Testis (tissue), 3 donors: Measurements from ENCODE around the gene SQSTM1. TPM values are rescaled to one million over a fixed set of nuclear protein-coding genes. Genes with fewer than 3 reads are reported as not detected.

ENCODE experiments used
- DNase-seq: peaks from one replicate; pipeline ENCODE4 v3.0.0-alpha.2; 2019
- H3K27ac ChIP-seq, 2 donors: fragments of 200-600 bp; sonication (generic); one replicate each; pipeline ENCODE4 v1.5.1; 2019
- H3K27me3 ChIP-seq: fragments of 200-600 bp; sonication (generic); one replicate; pipeline ENCODE4 v1.5.1; 2019
- H3K36me3 ChIP-seq: fragments of 200-600 bp; sonication (generic); one replicate; pipeline ENCODE4 v1.5.1; 2017; ENCODE audit warnings: low read depth; ENCODE audit errors: missing control alignments
- H3K4me1 ChIP-seq: fragments of 200-600 bp; sonication (generic); one replicate; pipeline ENCODE4 v1.5.1; 2019
- H3K4me3 ChIP-seq, 2 donors: fragments of 200-600 bp; sonication (generic); one replicate each; pipeline ENCODE4 v1.5.1; 2017 to 2019
- H3K9me3 ChIP-seq: fragments of 200-600 bp; sonication (generic); one replicate; pipeline ENCODE4 v1.5.1; 2017
- CTCF ChIP-seq, 3 experiments: fragments of 450-650 bp in 2 of 3; fragments of 200-600 bp in 1 of 3; sonication (generic) in 1 of 3; IDR thresholded peaks; one replicate each; pipeline ENCODE4 v1.5.1; 2016 to 2019; ENCODE audit warnings: antibody characterized with exemption in 3 of 3, mild to moderate bottlenecking in 2 of 3, moderate library complexity in 1 of 3
- POLR2A ChIP-seq: fragments of 450-650 bp; IDR thresholded peaks from one replicate; pipeline ENCODE4 v1.6.1; 2017; ENCODE audit warnings: antibody characterized with exemption, mild to moderate bottlenecking, moderate library complexity
- WGBS, 2 donors: methylation state at CpG; one replicate each; pipeline ENCODE4 v1.1.5; 2018; 5-methylcytosine and 5-hydroxymethylcytosine counted together
- intact Hi-C: fragments of 100-400 bp; cut with DNase I; formaldehyde crosslinking; loops from one replicate; pipeline ENCODE4 v1.15.1; 2023; ENCODE audit warnings: low total_unique reads
- polyA plus RNA-seq: library from polyadenylated mRNA; stranded (reverse); fragments of 350-450 nt; fragmentation: Illumina TruSeq; extraction: RNeasy Lipid Tissue Mini Kit (QIAGEN cat#74804); gene quantifications from one replicate; pipeline ENCODE4 v1.2.3, GENCODE V29; 2014; ENCODE audit warnings: low read depth, low replicate concordance; ENCODE audit not compliant: insufficient read depth
- total RNA-seq, 2 donors: library from RNA; depleted of rRNA; stranded (reverse); fragments of >200 nt; gene quantifications; one replicate each; pipeline ENCODE4 v1.2.3, GENCODE V29; 2016

The SQSTM1 gene
- total and polyA plus RNA-seq, 3 donors from 2014 or later, result 165 to 255 (median 192) TPM

- Histone ChIP-seq H3K27me3 (no peaks in the 10 kb centered on the region), H3K36me3 (no peaks in the 10 kb centered on the region), H3K4me1 (no peaks in the 10 kb centered on the region), H3K9me3 (no peaks in the 10 kb centered on the region), H3K27ac (no peak overlapping the region), H3K4me3 (no peak overlapping the region)
- intact Hi-C loops, result no loop called here
- DNase-seq, result no peak
- no peak for TF ChIP-seq POLR2A
- 92 to 98% methylated on average over 5 to 12 of the region's 12 CpGs for WGBS, 2 donors
Measured at GRCh38 chr5:179774442-179774841, 46.3 kb upstream of the SQSTM1 start.

- Histone ChIP-seq H3K4me1 (no peaks in the 10 kb centered on the region), H3K27me3 (no peaks in the 10 kb centered on the region), H3K4me3 (no peak overlapping the region), H3K27ac (no peak overlapping the region), H3K36me3 (no peaks in the 10 kb centered on the region), H3K9me3 (no peaks in the 10 kb centered on the region)
- WGBS, 2 donors, result 85 to 86% methylated on average over 11 of the region's 11 CpGs
- TF ChIP-seq POLR2A (no peak), CTCF (IDR thresholded peaks at IDR 0.05) (no peak)
- intact Hi-C loops, result no loop called here
- DNase-seq, result no peak
Measured at GRCh38 chr5:179776411-179776938, 44.2 kb upstream of the SQSTM1 start.

DNA sequence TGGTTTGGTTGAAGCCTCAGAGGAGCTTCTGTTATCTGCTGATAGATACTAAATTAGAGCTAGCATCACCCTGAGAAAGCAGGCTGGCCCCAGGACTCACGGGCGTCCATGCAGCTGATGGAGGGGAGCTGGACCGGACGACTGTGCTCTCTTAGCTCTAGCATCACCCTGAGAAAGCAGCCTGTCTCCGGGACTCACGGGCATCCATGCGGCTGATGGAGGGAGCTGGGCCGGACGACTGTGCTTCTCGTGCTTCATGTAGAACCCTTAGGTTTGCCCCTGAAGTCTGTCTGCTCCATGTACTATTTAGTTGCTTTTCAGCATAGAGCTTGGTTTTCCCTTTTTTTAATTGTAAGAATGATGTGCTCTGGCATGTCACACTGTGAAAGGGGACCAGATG, 43.2 kb upstream of the SQSTM1 start:
- H3K4me1 ChIP-seq, result no peaks in the 10 kb centered on the region
- no peak for DNase-seq
- TF ChIP-seq CTCF (IDR thresholded peaks at IDR 0.05) (no peak), POLR2A (no peak)
- intact Hi-C loops, result no loop called here
- 77 to 82% methylated on average over 9 to 10 of the region's 10 CpGs for WGBS, 2 donors
- H3K36me3 ChIP-seq, result no peaks in the 10 kb centered on the region
- H3K27ac ChIP-seq, result no peak overlapping the region
- H3K4me3 ChIP-seq, result no peak overlapping the region
- H3K9me3 ChIP-seq, result no peaks in the 10 kb centered on the region
- H3K27me3 ChIP-seq, result no peaks in the 10 kb centered on the region

DNA sequence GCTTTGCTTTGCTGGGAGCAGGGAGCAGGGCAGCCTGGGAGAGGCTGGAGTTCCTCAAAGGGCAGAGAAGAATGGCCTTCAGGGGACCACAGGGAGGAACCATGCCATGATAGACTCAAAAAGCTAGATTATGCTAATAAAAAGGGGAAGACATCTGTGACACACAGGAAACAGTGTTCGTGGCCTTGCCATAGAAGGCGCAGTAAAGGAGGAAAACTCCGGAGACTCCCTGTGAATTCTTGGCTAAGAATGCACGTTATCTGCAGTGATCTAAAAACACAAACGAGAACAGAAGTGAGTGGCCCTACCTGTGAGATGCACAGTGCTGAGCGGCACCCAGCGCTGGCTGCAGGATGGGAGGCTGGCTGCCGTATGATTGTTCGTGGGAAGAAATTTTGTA, 42.8 kb upstream of the SQSTM1 start:
- H3K4me3 ChIP-seq, result no peak overlapping the region
- no peaks in the 10 kb centered on the region for H3K9me3 ChIP-seq
- H3K36me3 ChIP-seq, result no peaks in the 10 kb centered on the region
- DNase-seq, result no peak
- WGBS, 2 donors, result 62 to 79% methylated on average over 9 of the region's 9 CpGs
- intact Hi-C loops, result no loop called here
- H3K27ac ChIP-seq, result no peak overlapping the region
- H3K27me3 ChIP-seq, result no peaks in the 10 kb centered on the region
- TF ChIP-seq POLR2A (no peak), CTCF (IDR thresholded peaks at IDR 0.05) (no peak)
- no peaks in the 10 kb centered on the region for H3K4me1 ChIP-seq

DNA sequence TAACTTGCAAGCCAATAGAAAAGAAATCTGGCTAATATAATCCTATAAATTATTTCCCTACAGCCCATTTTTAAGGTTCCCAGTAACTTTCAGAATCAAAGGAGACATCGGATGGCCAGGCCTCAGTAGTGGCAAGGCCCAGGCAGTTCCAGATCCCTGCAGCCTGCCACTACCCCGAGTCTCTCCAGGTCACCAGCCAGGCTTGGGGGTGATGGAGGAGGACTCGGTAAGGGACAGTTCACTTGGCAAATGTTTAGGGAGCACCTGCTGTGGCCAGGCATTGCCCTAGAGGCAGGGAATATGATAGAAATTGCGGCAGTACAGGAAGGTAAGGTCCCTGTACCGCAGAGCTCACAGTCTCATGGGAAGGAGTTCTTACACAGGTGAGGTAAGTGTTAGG, 42.1 kb upstream of the SQSTM1 start:
- TF ChIP-seq POLR2A (no peak), CTCF (IDR thresholded peaks at IDR 0.05) (no peak)
- DNase-seq, result no peak
- intact Hi-C loops, result no loop called here
- Histone ChIP-seq H3K4me3 (no peak overlapping the region), H3K9me3 (no peaks in the 10 kb centered on the region), H3K27ac (no peak overlapping the region), H3K4me1 (no peaks in the 10 kb centered on the region), H3K27me3 (no peaks in the 10 kb centered on the region), H3K36me3 (no peaks in the 10 kb centered on the region)
- WGBS, 2 donors, result 94% methylated on average over 5 of the region's 5 CpGs
